ENCODE measurements around the gene PUS7L. TPM values are rescaled to one million over a fixed set of nuclear protein-coding genes. Genes with fewer than 3 reads are reported as not detected.

Gene PUS7L
- total and polyA plus RNA-seq, 2 of the 13 experiments (the other 11 are each of a cell fraction or from before 2014, with no cell fraction given) = 6.5 to 37.6 TPM

DNA sequence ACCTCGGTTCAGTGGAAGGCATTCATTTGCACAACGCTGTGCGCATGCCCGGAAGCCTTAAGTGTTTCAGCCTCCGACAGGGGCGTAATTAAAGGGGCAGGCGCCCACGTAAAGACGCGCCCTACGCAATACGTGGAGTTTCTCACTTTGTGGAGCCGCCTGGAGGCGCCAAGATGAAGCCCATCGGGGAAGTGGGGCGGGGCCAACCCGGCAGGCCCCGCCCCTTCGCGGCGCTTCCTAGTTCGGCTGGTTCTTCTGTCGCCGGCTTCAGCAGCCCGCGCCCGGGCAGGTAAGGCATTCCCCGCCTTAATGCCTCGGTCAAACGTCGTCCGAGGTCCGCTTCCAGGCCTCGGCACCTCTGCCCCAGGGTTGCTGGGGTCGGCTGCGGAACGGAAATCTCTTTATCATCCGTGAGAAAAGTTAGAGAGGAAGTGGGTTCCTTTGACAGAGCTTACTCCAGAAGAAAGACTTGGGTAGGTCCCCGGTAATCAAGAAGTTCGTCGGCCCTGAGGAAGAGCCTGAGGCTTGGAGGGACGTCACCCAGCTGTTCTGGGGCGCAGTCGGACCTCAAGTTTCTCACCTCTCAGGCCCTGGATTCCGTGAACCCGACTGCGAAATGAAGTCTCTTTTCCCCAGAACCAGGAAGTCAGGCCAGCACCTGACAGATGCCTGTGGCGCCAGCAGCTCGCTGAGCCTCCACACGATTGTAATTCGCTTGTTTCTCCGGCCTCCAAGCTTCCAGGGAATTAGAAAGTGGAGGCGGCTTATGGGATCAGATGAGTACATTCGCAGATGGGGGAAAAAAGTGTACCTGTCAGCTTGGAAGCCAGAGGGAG lies at the start of gene PUS7L, which contains the start of gene IRAK4 (continued):
- TF ChIP-seq, protein P1, sequence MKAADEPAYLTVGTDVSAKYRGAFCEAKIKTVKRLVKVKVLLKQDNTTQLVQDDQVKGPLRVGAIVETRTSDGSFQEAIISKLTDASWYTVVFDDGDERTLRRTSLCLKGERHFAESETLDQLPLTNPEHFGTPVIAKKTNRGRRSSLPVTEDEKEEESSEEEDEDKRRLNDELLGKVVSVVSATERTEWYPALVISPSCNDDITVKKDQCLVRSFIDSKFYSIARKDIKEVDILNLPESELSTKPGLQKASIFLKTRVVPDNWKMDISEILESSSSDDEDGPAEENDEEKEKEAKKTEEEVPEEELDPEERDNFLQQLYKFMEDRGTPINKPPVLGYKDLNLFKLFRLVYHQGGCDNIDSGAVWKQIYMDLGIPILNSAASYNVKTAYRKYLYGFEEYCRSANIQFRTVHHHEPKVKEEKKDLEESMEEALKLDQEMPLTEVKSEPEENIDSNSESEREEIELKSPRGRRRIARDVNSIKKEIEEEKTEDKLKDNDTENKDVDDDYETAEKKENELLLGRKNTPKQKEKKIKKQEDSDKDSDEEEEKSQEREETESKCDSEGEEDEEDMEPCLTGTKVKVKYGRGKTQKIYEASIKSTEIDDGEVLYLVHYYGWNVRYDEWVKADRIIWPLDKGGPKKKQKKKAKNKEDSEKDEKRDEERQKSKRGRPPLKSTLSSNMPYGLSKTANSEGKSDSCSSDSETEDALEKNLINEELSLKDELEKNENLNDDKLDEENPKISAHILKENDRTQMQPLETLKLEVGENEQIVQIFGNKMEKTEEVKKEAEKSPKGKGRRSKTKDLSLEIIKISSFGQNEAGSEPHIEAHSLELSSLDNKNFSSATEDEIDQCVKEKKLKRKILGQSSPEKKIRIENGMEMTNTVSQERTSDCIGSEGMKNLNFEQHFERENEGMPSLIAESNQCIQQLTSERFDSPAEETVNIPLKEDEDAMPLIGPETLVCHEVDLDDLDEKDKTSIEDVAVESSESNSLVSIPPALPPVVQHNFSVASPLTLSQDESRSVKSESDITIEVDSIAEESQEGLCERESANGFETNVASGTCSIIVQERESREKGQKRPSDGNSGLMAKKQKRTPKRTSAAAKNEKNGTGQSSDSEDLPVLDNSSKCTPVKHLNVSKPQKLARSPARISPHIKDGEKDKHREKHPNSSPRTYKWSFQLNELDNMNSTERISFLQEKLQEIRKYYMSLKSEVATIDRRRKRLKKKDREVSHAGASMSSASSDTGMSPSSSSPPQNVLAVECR (CRISPR knock-in tag; IDR thresholded peaks at IDR 0.05; ENCODE audit: borderline replicate concordance) = peak; percentile 36; the same call in 1 of the 2 replicates
- TF ChIP-seq ZNF234 (CRISPR knock-in tag; conservative IDR thresholded peaks at IDR 0.05) (no peak), JARID2 (CRISPR knock-in tag; IDR thresholded peaks at IDR 0.05; ENCODE audit: insufficient replicate concordance) (no peak), ZBTB3 (CRISPR knock-in tag; IDR thresholded peaks at IDR 0.05; ENCODE audit: borderline replicate concordance, low read depth) (no peak), RELA (CRISPR knock-in tag; IDR thresholded peaks at IDR 0.05) (no peak), CENPT (CRISPR knock-in tag; IDR thresholded peaks at IDR 0.05; ENCODE audit: low read depth) (no peak), RAD51 (IDR thresholded peaks at IDR 0.05; ENCODE audit: borderline replicate concordance) (no peak), WIZ (CRISPR knock-in tag; IDR thresholded peaks at IDR 0.05) (no peak), ZNF569 (CRISPR knock-in tag; IDR thresholded peaks at IDR 0.05; ENCODE audit: borderline replicate concordance) (no peak), ZNF430 (CRISPR knock-in tag; IDR thresholded peaks at IDR 0.05) (no peak), MYC (CRISPR knock-in tag; IDR thresholded peaks at IDR 0.05; ENCODE audit: borderline replicate concordance) (no peak; the same call in 1 of the 2 replicates), ZSCAN20 (CRISPR knock-in tag; IDR thresholded peaks at IDR 0.05; ENCODE audit: borderline replicate concordance) (peak; percentile 61; the same call in 1 of the 2 replicates), PTBP1 (IDR thresholded peaks at IDR 0.05; ENCODE audit: low read depth, low read length, poor library complexity, severe bottlenecking) (peak; percentile 28), RORA (CRISPR knock-in tag; IDR thresholded peaks at IDR 0.05) (no peak), ZNF317 (CRISPR knock-in tag; IDR thresholded peaks at IDR 0.05) (peak; percentile 71)
- TF ChIP-seq, protein P2, sequence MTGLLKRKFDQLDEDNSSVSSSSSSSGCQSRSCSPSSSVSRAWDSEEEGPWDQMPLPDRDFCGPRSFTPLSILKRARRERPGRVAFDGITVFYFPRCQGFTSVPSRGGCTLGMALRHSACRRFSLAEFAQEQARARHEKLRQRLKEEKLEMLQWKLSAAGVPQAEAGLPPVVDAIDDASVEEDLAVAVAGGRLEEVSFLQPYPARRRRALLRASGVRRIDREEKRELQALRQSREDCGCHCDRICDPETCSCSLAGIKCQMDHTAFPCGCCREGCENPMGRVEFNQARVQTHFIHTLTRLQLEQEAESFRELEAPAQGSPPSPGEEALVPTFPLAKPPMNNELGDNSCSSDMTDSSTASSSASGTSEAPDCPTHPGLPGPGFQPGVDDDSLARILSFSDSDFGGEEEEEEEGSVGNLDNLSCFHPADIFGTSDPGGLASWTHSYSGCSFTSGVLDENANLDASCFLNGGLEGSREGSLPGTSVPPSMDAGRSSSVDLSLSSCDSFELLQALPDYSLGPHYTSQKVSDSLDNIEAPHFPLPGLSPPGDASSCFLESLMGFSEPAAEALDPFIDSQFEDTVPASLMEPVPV (CRISPR knock-in tag; IDR thresholded peaks at IDR 0.05) = no peak
- TF ChIP-seq, protein P3, sequence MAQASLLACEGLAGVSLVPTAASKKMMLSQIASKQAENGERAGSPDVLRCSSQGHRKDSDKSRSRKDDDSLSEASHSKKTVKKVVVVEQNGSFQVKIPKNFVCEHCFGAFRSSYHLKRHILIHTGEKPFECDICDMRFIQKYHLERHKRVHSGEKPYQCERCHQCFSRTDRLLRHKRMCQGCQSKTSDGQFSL (CRISPR knock-in tag; IDR thresholded peaks at IDR 0.05) = no peak
- TF ChIP-seq, protein P4, sequence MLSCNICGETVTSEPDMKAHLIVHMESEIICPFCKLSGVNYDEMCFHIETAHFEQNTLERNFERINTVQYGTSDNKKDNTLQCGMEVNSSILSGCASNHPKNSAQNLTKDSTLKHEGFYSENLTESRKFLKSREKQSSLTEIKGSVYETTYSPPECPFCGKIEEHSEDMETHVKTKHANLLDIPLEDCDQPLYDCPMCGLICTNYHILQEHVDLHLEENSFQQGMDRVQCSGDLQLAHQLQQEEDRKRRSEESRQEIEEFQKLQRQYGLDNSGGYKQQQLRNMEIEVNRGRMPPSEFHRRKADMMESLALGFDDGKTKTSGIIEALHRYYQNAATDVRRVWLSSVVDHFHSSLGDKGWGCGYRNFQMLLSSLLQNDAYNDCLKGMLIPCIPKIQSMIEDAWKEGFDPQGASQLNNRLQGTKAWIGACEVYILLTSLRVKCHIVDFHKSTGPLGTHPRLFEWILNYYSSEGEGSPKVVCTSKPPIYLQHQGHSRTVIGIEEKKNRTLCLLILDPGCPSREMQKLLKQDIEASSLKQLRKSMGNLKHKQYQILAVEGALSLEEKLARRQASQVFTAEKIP (CRISPR knock-in tag; IDR thresholded peaks at IDR 0.05; ENCODE audit: borderline replicate concordance) = no peak
- TF ChIP-seq, protein P5, sequence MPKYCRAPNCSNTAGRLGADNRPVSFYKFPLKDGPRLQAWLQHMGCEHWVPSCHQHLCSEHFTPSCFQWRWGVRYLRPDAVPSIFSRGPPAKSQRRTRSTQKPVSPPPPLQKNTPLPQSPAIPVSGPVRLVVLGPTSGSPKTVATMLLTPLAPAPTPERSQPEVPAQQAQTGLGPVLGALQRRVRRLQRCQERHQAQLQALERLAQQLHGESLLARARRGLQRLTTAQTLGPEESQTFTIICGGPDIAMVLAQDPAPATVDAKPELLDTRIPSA (CRISPR knock-in tag; IDR thresholded peaks at IDR 0.05; ENCODE audit: borderline replicate concordance) = no peak

Measured in HepG2 (cell line).